IPS-18a (cell line): ENCODE results near the gene PANX3.

Source experiments
- H3K27ac ChIP-seq: one replicate; pipeline ENCODE4 v1.5.1; 2013; ENCODE audit warnings: low read length
- H3K27me3 ChIP-seq: one replicate; pipeline ENCODE4 v1.6.1; 2013; ENCODE audit warnings: mild to moderate bottlenecking, low read length; ENCODE audit not compliant: control insufficient read depth, insufficient read depth
- H3K36me3 ChIP-seq: one replicate; pipeline ENCODE4 v1.6.1; 2013; ENCODE audit warnings: low read depth, low read length; ENCODE audit not compliant: control insufficient read depth
- H3K4me1 ChIP-seq: one replicate; pipeline ENCODE4 v1.6.1; 2013; ENCODE audit warnings: low read depth, low read length; ENCODE audit not compliant: control insufficient read depth
- H3K4me3 ChIP-seq: one replicate; pipeline ENCODE4 v1.5.1; 2013; ENCODE audit warnings: low read length
- H3K9ac ChIP-seq: one replicate; pipeline ENCODE4 v1.6.1; 2013; ENCODE audit warnings: mild to moderate bottlenecking, low read length, moderate library complexity
- H3K9me3 ChIP-seq: one replicate; pipeline ENCODE4 v1.6.1; 2013; ENCODE audit warnings: low read depth, low read length; ENCODE audit not compliant: control insufficient read depth

Gene PANX3

GRCh38 chr11:124622531-124623451 is 11.6 kb downstream of the PANX3 start, which contains the start of gene TBRG1:
Gene TBRG1, plus strand, starts transcription at chr11:124622864. Its CDS starts 220 bp downstream, at chr11:124623084.
- peak within 1 kb of the TSS; percentile 77 for H3K4me3 ChIP-seq
- peaks cover 14% of the 10 kb centered on the region for H3K27me3 ChIP-seq
- H3K9ac ChIP-seq = peak within 1 kb of the TSS; percentile 75
- no peaks in the 10 kb centered on the region for H3K9me3 ChIP-seq
- H3K36me3 ChIP-seq = peaks cover 24% of the 10 kb centered on the region
- peaks cover 6% of the 10 kb centered on the region for H3K4me1 ChIP-seq
- H3K27ac ChIP-seq = peak within 1 kb of the TSS; percentile 50

DNA sequence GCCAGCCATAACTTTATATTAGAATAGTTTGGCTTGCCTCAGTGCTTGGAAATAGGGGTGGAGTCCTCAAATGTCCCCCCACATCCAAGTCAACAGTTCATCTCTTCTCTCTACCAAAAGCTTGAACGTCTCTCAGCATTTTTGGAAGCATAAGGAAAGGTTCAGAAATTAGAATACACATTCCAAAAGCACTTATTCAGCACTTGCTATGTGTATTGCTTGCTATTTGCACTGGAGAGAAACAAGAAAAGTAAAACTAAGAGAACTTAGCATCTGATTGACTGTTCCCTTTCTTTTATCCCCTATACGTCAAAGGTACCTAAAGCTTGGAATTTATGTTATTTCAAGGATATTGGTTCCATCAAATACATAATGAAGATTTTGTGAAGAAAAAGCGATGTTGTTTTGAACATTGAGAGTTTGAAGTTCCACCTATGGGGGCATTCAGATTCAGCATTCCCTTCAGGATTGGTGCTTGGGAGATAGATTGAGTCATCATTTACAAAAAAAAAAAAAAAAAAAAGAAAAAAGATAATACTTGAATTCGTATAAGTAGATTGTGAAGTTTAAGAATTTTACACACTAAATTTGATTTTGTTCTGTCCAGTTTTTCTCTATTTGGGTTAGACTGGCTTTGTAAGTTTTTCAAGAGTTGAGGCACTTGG is 12.8 kb downstream of the PANX3 start:
- Histone ChIP-seq H3K27ac (no peak overlapping the region), H3K4me3 (peak overlapping the region; percentile 77), H3K9ac (peak overlapping the region; percentile 75), H3K4me1 (peaks cover 6% of the 10 kb centered on the region), H3K9me3 (no peaks in the 10 kb centered on the region), H3K36me3 (peaks cover 28% of the 10 kb centered on the region), H3K27me3 (peaks cover 13% of the 10 kb centered on the region)

DNA sequence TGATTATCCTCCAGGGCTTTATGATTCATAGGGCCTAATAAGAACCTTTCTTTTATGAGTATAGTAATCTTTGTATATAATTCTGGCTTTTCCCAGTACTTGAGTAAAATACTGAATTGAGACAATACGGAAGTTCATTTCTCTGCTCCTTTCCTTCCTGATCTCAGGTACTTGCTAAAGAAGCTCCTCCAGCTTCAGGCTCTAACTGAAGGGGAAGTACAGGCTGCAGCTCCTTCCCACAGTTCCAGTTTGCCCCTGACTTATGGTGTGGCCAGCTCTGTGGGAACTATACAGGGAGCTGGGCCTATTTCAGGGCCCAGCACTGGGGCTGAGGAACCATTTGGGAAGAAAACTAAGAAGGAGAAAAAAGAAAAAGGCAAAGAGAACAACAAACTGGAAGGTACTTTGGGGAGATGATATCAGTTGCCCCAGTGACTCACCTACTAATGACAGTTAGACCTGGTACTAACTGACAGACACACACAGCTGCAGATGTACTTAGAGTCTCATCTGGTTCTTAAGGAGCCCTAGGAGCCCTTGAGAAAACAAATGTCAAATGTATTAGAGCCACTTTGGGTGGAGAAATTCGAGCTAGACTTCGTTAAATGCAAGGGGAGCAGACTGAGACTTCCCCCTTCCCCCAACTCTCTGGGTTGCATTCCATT is 14.4 kb downstream of the PANX3 start:
- Histone ChIP-seq H3K9ac (no peak overlapping the region), H3K27me3 (no peaks in the 10 kb centered on the region), H3K4me1 (peaks cover 6% of the 10 kb centered on the region), H3K9me3 (no peaks in the 10 kb centered on the region), H3K27ac (no peak overlapping the region), H3K36me3 (peaks cover 35% of the 10 kb centered on the region), H3K4me3 (no peak overlapping the region)

- Histone ChIP-seq H3K27me3 (no peaks in the 10 kb centered on the region), H3K4me1 (peaks cover 6% of the 10 kb centered on the region), H3K9me3 (no peaks in the 10 kb centered on the region), H3K9ac (no peak overlapping the region), H3K36me3 (peaks cover 54% of the 10 kb centered on the region), H3K4me3 (no peak overlapping the region), H3K27ac (no peak overlapping the region)
Observed at GRCh38 chr11:124627546-124627945, 16.3 kb downstream of the PANX3 start.

GRCh38 chr11:124629961-124630360 is 18.7 kb downstream of the PANX3 start:
- Histone ChIP-seq H3K4me3 (no peak overlapping the region), H3K4me1 (no peaks in the 10 kb centered on the region), H3K27ac (no peak overlapping the region), H3K9ac (no peak overlapping the region), H3K27me3 (no peaks in the 10 kb centered on the region), H3K36me3 (peaks cover 69% of the 10 kb centered on the region), H3K9me3 (no peaks in the 10 kb centered on the region)

DNA sequence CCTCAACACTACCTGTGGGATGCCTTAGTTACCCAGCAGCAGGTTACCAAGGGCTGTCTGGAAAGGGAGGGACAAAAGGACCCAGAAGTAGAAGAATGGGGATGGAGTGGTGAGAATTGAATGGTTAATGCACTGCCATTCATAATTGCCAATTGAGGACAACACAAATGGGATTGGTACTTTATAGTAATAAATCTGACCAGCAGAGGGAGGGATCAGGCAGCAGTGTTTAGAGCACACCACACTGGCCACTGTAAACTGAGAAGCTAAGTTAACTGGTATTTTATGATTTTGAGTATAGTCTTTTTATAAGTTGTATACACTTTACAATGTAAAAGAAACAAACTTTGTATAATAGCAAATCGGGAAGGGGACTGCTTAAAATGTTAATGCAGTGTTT is 22.1 kb downstream of the PANX3 start:
- H3K27ac ChIP-seq = no peak overlapping the region
- no peak overlapping the region for H3K9ac ChIP-seq
- H3K9me3 ChIP-seq = no peaks in the 10 kb centered on the region
- no peak overlapping the region for H3K4me3 ChIP-seq
- H3K4me1 ChIP-seq = no peaks in the 10 kb centered on the region
- H3K27me3 ChIP-seq = no peaks in the 10 kb centered on the region
- H3K36me3 ChIP-seq = peaks cover 58% of the 10 kb centered on the region

DNA sequence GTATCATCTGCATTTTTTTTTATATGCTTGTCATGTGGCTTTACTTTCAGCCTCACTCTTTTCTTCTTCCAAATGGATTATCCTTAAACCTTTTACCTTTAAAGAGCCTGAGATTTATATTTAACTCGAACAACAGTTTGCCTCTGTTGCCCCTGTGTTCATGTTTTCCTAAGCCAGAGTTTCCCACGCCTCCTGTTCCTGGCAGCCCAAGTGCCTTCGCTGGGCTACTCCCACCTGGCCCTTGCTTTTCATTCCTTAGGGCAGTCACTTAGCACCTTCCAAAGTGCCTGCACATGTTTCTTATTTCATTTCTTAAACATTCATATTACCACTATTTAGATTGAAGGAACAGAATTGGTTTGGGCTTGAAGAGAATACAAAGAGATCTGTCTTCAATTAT is 24.7 kb downstream of the PANX3 start:
- Histone ChIP-seq H3K9ac (no peak overlapping the region), H3K9me3 (no peaks in the 10 kb centered on the region), H3K27ac (no peak overlapping the region), H3K27me3 (no peaks in the 10 kb centered on the region), H3K4me1 (no peaks in the 10 kb centered on the region), H3K4me3 (no peak overlapping the region), H3K36me3 (peaks cover 44% of the 10 kb centered on the region)

DNA sequence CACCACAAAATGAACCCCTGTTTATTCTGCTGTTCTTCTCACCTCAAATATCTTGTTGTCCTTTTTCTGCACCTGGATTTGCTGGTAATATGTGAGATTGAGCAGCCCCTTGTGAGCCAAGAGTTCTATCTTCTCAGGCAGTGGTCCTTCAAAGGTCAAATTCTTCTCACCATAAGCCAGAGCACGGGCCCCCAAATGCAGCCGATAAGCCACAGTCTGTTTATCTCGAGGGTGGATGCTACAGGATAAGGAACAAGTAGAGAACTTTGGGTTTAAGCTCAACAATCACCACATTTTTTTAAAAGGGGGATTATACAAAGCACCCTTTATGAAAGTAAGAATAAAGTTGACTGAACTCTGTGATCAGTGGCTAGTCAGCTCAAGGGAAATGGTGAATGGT is 27.3 kb downstream of the PANX3 start:
- H3K36me3 ChIP-seq = peaks cover 20% of the 10 kb centered on the region
- no peaks in the 10 kb centered on the region for H3K27me3 ChIP-seq

GRCh38 chr11:124639186-124639585 is 28.0 kb downstream of the PANX3 start:
- peaks cover 2% of the 10 kb centered on the region for H3K4me1 ChIP-seq

More for the DNA sequence above, 27.3 kb downstream of the PANX3 start:
- no peak overlapping the region for H3K27ac ChIP-seq
- H3K4me3 ChIP-seq = no peak overlapping the region
- no peaks in the 10 kb centered on the region for H3K4me1 ChIP-seq
- no peak overlapping the region for H3K9ac ChIP-seq
- H3K9me3 ChIP-seq = no peaks in the 10 kb centered on the region

GRCh38 chr11:124640666-124641065 is 29.4 kb downstream of the PANX3 start:
- Histone ChIP-seq H3K9me3 (no peaks in the 10 kb centered on the region), H3K27me3 (no peaks in the 10 kb centered on the region), H3K9ac (no peak overlapping the region), H3K4me3 (no peak overlapping the region), H3K4me1 (peaks cover 6% of the 10 kb centered on the region), H3K27ac (no peak overlapping the region), H3K36me3 (peaks cover 10% of the 10 kb centered on the region)

More at GRCh38 chr11:124639186-124639585, 28.0 kb downstream of the PANX3 start:
- Histone ChIP-seq H3K36me3 (peaks cover 16% of the 10 kb centered on the region), H3K4me3 (no peak overlapping the region), H3K27me3 (no peaks in the 10 kb centered on the region), H3K9me3 (no peaks in the 10 kb centered on the region), H3K9ac (no peak overlapping the region), H3K27ac (no peak overlapping the region)

DNA sequence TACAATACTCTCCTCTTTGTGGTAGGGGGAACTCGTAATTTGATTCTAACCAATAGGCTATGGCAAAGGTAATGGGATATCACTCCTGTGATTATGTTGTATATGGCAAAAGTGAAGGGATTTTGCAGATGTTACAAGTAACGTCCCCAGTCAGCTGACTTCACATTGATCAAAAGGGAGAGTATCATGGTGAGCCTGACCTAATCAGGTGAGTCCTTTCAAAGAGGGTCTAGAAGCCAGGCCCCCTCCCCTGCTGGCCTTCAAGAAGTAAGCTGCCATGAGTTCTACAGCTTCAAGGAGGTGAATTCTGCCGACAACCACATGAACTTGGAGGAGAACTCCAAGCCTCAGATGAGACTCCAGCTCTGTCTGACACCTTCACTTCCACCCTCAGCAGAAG is 31.4 kb downstream of the PANX3 start:
- H3K36me3 ChIP-seq = no peaks in the 10 kb centered on the region
- H3K27ac ChIP-seq = no peak overlapping the region
- no peaks in the 10 kb centered on the region for H3K27me3 ChIP-seq
- no peak overlapping the region for H3K9ac ChIP-seq
- no peaks in the 10 kb centered on the region for H3K9me3 ChIP-seq
- no peak overlapping the region for H3K4me3 ChIP-seq
- H3K4me1 ChIP-seq = peaks cover 6% of the 10 kb centered on the region
